Measurements from ENCODE around the gene KLHL40. TPM values are rescaled to one million over a fixed set of nuclear protein-coding genes. Genes with fewer than 3 reads are reported as not detected.

KLHL40 gene
- total and polyA plus RNA-seq, 9 of the 15 experiments (the other 6 are each of a cell fraction or from before 2014, with no cell fraction given) = not detected

DNA sequence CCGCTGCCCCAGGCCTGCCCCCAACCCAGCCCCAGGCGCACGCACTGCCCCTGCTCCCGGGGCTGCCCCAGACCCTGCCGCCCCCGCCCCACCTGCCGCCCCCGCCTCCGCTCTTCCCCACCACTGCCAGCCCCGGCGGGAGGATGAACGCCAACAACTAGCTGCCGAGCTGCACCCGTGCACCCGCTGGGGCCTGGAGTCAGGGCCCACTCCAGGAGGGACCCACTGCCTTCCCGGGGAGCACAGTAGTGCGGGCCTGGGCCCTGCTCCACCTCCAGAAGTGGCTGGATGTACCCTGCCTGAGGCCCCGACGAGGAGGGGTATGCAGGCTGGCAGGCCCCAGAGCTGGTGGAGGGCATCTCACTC lies 20.9 kb upstream of the KLHL40 start:
- Histone ChIP-seq H3K9ac (ENCODE audit: insufficient read depth in 1 of 2, low read depth in 2 of 2, low read length in 2 of 2) (no peak overlapping the region), H3K27ac (ENCODE audit: extremely low read depth, low read depth, low read length) (no peak overlapping the region), H3K9me3 (replicated peaks; ENCODE audit: control insufficient read depth, insufficient read depth, low read depth, low read length) (no peaks in the 10 kb centered on the region), H2AFZ (ENCODE audit: low read depth, low read length) (no peak overlapping the region), H3K4me1 (replicated peaks in 1 of 2; ENCODE audit: control insufficient read depth in 2 of 2, insufficient read depth in 2 of 2, low read length in 2 of 2) (peaks cover 4 to 13% of the 10 kb centered on the region in 2 experiments; a peak in 4 of 5 replicates), H3K4me3 (no peak overlapping the region), H3K36me3 (ENCODE audit: control insufficient read depth, insufficient read depth, low read length) (no peaks in the 10 kb centered on the region), H3K27me3 (ENCODE audit: control insufficient read depth in 2 of 2, insufficient read depth in 2 of 2, low read length in 2 of 2) (peaks cover 0 to 9% of the 10 kb centered on the region in 2 experiments; a peak in 1 of 5 replicates), H4K20me1 (replicated peaks; ENCODE audit: control insufficient read depth, insufficient read depth, low read length) (peaks cover 11% of the 10 kb centered on the region; the same call in 1 of the 2 replicates), H3K9me1 (ENCODE audit: control insufficient read depth, insufficient read depth, low read length) (no peaks in the 10 kb centered on the region), H3K4me2 (ENCODE audit: insufficient read depth, low read length) (no peak overlapping the region), H3K79me2 (ENCODE audit: control insufficient read depth, insufficient read depth, low read length) (no peaks in the 10 kb centered on the region)
- BruUV-seq (replicated peaks) = no TSS peak
- 34% methylated on average over 10 of the region's 19 CpGs for WGBS (ENCODE audit: insufficient coverage, low coverage, missing lambda C conversion rate)
- ATAC-seq (no peak), DNase-seq (ENCODE audit: extremely low read depth in 1 of 4, low spot score in 3 of 4) (no peak), FAIRE-seq (no peak)
- intact Hi-C loops (cut with micrococcal nuclease) = no loop called here
- CTCF ChIA-PET (ENCODE audit: low intra/inter-chr PET ratio) = no interaction called here
- POLR2A ChIA-PET = no interaction called here
- in situ Hi-C loops (cut with MboI) = no loop called here
- TF ChIP-seq, protein P1, sequence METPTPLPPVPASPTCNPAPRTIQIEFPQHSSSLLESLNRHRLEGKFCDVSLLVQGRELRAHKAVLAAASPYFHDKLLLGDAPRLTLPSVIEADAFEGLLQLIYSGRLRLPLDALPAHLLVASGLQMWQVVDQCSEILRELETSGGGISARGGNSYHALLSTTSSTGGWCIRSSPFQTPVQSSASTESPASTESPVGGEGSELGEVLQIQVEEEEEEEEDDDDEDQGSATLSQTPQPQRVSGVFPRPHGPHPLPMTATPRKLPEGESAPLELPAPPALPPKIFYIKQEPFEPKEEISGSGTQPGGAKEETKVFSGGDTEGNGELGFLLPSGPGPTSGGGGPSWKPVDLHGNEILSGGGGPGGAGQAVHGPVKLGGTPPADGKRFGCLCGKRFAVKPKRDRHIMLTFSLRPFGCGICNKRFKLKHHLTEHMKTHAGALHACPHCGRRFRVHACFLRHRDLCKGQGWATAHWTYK (CRISPR knock-in tag; IDR thresholded peaks at IDR 0.05) = no peak
- no peak for TF ChIP-seq TCF3 (CRISPR knock-in tag; IDR thresholded peaks at IDR 0.05)
- no peak for TF ChIP-seq ZNF57 (CRISPR knock-in tag; IDR thresholded peaks at IDR 0.05)
- TF ChIP-seq, protein P2, sequence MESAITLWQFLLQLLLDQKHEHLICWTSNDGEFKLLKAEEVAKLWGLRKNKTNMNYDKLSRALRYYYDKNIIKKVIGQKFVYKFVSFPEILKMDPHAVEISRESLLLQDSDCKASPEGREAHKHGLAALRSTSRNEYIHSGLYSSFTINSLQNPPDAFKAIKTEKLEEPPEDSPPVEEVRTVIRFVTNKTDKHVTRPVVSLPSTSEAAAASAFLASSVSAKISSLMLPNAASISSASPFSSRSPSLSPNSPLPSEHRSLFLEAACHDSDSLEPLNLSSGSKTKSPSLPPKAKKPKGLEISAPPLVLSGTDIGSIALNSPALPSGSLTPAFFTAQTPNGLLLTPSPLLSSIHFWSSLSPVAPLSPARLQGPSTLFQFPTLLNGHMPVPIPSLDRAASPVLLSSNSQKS (CRISPR knock-in tag; IDR thresholded peaks at IDR 0.05) = no peak
- TF ChIP-seq ZNF384 (IDR thresholded peaks at IDR 0.05; ENCODE audit: low read depth, low read length) = no peak
- no peak for TF ChIP-seq AFF4 (CRISPR knock-in tag; IDR thresholded peaks at IDR 0.05)
- TF ChIP-seq STAT5A (IDR thresholded peaks at IDR 0.05; ENCODE audit: borderline replicate concordance, low read length) = no peak
- TF ChIP-seq ZNF184 (CRISPR knock-in tag; IDR thresholded peaks at IDR 0.05) = no peak
- no peak for TF ChIP-seq SMARCC2 (IDR thresholded peaks at IDR 0.05; ENCODE audit: low read depth)
- no peak for TF ChIP-seq ZNF511 (CRISPR knock-in tag; IDR thresholded peaks at IDR 0.05)
- no peak for TF ChIP-seq DNMT1 (IDR thresholded peaks at IDR 0.05)
- no peak for TF ChIP-seq ZNF785 (CRISPR knock-in tag; IDR thresholded peaks at IDR 0.05)
- no peak for TF ChIP-seq ZNF778 (CRISPR knock-in tag; IDR thresholded peaks at IDR 0.05)
- no peak for TF ChIP-seq CBX2 (IDR thresholded peaks at IDR 0.05; ENCODE audit: insufficient read depth, low read length, poor library complexity, severe bottlenecking)
- TF ChIP-seq SIN3A (IDR thresholded peaks at IDR 0.05; ENCODE audit: borderline replicate concordance in 2 of 2, control insufficient read depth in 1 of 2, low read depth in 2 of 2, low read length in 2 of 2) = no peak
- TF ChIP-seq YBX1 (IDR thresholded peaks at IDR 0.05) = no peak
- no peak for TF ChIP-seq POLR3A (IDR thresholded peaks at IDR 0.05; ENCODE audit: borderline replicate concordance, extremely low read depth, insufficient read depth, insufficient read length)
- no peak for TF ChIP-seq HNRNPK (IDR thresholded peaks at IDR 0.05; ENCODE audit: low read depth, low read length, poor library complexity, severe bottlenecking)
